Globus pallidus (tissue), 1 donor: ENCODE results near the gene HS6ST1.

Experiments
- DNase-seq: peaks from one replicate; pipeline ENCODE4 v3.0.0-alpha.2; 2015; ENCODE audit warnings: low spot score

Gene HS6ST1

DNA sequence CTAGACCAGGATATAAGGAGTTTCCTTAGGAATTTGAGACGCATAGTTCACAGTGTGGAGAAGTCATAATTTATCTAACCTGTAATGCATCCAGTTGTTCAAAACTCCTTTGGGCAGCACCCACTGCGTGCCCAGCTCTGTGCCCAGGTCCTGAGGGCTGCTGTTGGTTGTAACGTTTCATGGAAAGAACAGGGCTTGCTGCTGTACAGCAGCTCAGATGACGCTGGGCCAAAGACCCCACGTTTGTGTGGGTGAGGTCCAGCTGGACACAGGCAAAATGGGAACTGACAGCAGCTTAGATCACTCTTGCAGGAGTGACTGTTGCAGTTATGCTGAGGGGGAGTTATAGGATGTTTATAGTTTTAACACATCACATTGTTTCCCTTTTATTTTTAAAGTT is 30.0 kb upstream of the HS6ST1 start:
- no peak for DNase-seq

DNA sequence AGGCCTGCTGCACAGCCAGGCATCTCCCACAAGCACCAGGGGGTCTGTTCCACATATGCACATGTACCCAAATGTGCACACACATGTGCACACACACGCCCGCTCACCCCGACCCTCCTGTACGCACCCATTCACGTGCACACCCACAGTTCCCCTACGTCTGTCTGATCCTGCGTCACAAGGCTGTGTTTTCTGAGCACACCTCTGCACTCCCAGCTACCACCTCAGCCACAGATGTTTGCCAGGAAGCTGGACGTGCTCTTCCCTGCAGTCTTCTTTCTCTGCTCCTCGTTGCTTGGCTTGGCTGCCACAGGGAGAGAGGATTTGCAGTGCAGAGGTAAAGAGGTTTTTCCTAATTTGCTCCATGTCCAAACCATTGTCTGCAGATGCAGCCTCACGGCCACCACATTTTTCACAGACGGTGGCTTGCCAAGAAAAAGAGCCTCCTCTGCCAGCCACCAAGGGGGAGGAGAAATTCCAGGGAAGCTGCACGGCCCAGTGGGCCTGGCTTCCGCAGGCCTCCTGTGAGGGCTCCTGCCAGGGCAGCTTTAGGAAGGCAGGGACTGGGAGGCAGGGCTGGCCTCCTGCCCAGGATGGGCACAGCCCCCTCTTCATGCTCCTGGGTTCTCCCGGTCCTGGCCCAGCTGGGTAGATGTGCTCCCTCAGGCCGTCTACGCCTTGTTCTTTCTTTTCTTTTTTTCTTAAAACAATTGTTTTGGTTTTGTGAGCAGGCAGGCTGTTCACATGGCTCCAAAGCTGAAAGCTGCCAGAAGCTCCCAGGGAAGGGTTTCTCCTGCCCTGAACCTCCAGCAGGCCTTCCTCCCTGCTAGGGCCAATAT is 29.3 kb upstream of the HS6ST1 start:
- peak; percentile 74 for DNase-seq

DNA sequence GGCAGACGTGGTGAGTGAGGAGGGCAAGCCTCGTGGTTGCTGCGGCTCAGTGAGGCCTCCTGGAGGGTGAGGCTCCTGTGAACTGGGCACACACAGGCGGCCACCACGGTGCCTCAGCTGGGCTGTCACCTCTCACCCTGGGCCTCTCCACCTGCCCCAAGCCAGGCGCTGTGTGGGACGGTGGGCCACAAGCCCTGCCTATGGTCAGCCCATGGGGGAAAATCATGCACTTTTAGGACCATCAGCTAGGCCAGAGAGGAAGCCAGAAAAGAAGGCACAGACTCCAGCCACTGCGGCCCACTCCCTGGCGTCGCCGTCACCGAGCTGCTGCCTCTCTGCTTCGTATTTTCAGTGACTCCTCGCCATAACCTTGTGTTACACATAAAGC is 28.5 kb upstream of the HS6ST1 start:
- no peak for DNase-seq

DNA sequence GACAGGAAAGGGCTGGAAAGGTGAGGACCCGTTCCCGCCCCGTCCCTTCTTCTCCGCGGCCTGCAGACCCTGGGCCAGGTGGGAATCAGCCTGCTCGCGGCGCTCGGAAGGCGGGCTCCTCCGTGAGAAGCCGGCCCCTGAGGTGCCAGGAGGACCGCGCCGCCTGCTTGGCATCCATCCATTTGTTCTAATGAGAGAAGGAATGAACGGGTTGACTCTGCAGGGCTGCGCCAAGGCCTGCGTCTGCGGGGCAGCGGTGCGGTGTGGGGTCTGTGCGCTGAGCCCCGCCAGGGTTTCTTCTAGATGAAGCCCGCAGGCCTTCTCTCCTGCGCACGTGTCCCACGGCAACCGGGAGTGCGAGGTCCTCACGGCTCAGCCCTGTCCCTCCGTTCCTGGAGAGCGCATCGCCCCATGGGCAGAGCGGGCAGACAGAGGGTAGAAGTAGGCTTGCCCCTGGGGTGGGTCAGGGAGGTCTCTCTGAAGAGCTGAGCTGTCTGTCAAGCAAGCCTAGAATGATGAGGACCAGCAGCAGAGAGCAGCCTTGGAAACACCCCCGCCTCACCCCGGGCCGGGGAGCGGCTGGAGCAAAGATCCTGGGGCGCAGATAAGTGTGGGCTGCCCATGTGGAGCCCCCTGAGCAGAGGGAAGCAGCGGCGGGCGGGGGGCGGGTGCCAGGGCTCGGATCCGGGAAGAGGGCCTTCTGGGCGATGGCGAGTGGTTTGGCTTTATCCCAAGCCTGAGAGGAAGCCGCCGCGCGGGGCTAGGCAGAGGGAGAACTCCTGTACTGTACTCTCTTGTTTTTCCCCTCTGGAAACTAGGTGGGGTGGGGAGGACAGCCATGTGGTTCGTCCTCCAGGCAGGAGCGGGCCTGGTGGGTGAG is 27.9 kb upstream of the HS6ST1 start:
- DNase-seq, result no peak

DNA sequence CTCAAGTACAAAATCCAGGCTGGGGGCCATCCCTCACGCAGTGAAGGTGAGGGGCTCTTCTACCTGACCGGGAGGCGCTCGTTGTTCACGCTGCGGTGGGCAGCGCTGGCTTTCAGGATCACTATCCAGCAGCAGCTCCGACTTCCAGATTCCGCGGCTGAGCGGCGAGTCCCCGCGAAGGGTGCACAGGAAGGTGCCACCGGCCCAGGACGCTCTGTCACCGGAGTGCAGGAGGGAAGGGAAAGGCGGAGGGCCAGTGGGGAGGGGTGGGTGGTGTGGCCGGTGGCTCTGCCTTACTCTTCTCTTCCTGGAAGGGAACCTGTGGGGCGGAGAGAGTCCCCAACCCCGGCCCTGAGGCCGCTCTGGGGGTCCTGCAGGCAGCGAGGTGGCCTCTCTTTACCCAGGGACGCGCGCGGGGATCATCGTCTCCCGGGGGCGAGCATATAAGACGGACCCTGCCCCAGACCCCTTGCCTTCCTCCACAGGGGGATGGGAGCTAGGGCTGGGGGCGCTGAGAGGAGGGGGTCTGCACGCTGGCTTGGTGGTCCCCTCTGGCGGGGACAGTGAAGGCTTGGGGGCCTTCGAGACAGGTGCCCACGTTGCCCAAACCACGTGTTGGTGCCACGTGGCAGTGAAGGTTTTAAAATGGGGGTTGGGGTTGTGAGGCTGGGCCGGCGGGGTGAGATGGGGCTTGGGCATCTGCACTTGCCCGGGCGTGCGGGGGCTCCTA is 26.9 kb upstream of the HS6ST1 start:
- no peak for DNase-seq

DNA sequence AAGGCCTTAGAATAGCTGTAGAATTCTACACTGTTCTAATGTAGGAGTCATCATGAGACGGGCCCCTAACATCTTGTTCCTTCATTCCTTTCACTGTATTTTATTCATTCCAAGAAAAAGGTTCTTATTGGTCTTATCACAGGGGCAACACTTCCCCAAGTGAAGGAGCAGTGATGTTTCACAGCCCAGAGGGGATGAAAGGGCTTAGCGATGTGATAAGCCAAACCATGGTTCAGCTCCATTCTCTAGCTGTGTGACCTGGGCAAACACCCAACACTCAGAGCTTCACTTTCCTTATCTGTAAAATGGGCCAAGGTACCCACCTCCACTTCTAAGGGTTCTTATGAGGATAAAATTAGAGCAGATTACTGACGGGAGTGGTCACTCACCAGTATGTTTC is 25.4 kb upstream of the HS6ST1 start:
- DNase-seq, result no peak

GRCh38 chr2:128343459-128343858 is 24.8 kb upstream of the HS6ST1 start:
- DNase-seq, result no peak

DNA sequence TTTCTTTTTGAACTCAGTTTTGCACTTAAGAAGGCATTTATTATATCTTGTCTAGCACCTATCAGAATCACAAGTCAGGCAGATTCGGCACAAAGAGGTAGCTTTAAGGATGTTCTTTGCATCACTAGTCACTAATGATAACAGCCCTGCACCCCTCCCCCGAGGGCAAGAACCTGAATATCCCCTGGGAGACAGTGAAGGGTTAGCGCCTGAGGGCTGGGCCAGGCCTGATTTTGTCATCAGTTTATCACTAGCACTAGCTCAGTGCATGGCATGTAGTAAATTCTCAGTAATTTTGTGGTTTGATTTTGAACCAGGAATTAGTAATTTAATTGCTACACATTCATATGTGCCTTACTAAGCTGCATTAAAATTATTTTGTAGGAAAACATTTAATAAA is 23.9 kb upstream of the HS6ST1 start:
- DNase-seq, result no peak

DNA sequence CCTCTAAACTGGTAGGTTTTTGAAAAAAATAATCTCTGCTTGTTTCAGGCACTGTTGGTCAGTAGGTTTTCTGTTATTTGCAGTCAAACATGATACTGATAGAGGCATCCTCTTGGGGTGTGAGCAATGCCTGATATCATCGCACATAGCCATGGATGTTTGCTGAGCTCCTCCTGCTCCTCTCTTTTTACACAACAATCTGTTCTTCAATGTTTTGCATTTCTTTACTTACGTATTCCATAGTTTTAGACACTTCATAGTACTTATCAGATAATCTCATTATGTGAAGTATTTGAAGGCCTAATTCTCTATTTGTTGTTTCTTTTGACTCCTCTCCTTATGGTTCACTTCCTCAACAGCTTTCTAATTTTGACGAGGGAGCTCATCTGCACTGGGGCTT is 23.0 kb upstream of the HS6ST1 start:
- no peak for DNase-seq

DNA sequence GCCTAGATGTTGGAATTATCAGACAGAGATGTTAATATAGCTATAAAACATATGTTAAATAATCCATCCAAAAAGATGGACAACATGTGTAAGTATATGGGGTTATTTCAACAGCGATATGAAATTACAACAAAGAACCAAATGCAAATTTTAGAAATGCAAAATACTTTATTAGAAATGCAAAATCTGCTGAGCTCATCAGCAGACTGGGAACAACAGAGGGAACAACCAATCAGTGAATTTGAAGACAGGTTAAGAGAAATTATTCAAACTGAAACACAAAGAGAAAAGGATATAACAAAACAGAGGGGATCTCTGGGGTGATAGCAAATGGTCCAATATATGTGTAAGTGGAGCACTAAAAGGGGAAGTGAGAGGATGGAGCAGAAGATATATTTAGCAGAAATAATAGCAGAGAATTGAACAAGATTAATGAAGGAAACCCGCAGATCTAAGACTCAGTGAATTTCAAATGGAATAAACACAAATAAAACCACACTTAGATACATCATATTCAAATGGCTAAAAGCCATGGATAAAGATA is 13.5 kb upstream of the HS6ST1 start:
- DNase-seq, result no peak

DNA sequence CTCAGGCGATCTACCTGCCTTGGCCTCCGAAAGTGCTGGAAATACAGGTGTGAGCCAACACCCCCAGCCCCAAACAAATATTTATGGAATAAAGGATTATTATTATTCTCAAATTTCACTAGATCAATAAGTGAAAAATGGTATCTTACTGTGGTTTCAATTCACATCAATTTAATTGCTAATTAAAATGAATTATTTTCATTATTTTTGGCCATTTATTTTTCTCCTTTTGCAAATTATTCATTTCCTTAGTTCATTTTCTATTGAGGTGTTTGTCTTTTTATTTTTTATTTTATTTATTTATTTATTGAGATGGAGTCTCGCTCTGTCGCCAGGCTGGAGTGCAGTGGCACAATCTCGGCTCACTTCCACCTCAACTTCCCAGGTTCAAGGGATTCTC is 11.9 kb upstream of the HS6ST1 start:
- no peak for DNase-seq

GRCh38 chr2:128329607-128330006 is 10.9 kb upstream of the HS6ST1 start:
- DNase-seq, result no peak

- DNase-seq, result no peak
Measured at GRCh38 chr2:128327180-128327964, 8.7 kb upstream of the HS6ST1 start.

GRCh38 chr2:128326346-128326745 is 7.7 kb upstream of the HS6ST1 start:
- no peak for DNase-seq

- DNase-seq, result no peak
Measured at GRCh38 chr2:128325611-128326181, 7.0 kb upstream of the HS6ST1 start.

GRCh38 chr2:128324897-128325410 is 6.3 kb upstream of the HS6ST1 start:
- DNase-seq, result no peak

DNA sequence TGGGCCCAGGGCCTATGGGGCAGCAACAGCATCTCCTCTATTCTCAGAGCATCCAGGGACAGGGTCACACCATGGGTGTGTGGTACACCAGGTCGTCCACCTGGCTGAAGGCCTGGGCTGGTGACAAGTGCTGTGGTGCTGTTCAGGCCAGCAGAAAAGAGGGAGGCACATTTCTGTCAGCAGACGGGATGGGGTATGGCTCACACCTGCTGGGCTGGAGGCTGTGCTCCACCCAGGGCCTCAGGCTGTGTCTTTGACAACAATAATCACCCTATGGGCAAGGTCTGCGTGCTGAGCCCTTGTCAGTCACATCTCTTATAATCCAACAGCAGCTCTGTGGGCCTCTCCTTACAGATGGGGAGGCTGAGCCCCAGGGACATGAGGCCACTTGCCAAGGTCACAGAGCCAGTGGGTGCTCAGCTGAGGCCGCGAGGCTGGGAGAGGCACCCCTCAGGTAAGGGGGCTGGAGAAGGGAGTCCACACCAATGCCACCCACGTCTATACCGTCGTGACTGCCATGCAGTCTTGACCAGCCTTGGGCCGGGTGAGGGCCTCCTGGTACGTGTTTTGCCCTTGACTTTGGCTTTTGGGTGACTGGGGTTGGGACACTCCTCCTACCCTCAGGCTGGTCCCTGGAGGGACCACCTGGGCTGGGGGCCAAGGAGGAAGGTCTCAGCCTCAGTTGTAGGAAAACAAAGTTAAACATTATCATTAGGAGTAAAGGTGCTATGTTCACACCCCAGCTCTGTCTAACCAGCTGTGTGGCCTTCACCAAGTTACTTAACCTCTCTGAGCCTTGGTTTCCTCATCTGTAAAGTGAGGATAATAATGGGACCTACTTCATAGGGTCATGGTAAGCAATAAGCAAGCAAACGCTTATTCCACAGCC is 5.6 kb upstream of the HS6ST1 start:
- DNase-seq, result no peak

- DNase-seq, result no peak
Measured at GRCh38 chr2:128323555-128323931, 4.9 kb upstream of the HS6ST1 start.

DNA sequence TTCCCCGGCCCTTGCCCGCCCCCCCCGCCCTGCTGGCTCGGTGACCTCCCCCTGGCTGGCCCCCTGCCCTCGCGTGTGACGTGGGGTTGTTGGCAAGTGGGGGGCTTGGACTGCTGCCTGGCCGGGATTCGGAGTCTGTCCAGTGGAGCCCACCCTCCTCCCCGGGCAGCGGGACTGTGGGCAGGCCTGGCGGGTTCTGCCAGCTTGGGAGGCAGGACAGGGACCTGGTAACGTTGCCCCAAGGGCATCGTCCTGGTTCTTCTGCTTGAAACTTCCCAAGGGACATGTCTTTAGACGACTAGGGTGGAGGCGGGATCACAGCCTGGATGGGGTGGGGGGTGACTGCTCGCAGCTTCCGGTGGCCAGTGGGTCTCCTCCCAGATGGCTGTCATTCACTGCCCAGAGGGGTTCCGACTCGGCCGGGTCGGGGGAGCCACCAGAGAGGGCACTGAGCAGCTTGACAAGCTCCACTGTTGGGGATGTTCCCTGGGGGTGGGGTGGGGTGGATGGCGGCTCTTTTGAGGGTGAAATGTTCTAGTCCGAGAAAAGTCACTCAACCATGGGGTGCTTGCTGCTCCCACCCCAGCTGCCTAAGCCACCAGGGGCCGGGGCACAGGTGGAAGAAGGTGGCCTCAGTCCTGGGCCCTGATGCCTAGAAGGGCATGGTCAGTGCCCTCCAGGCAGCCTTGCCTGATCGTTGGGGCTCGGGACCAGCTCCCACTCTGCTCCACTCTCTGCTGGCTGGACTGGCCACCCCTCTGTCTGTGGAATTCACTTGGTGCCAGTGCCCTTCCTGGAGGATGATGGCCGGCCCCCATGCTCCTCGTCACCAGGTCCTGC is 4.3 kb upstream of the HS6ST1 start:
- DNase-seq, result no peak
